OCI-M2 (cell line): ENCODE measurements around the gene ISLR2.

Experiments
- DNase-seq: peaks from one replicate; lab custom pipeline; 2025; ENCODE audit not compliant: unreplicated experiment; lab: John Stamatoyannopoulos, UW

ISLR2 gene

DNA sequence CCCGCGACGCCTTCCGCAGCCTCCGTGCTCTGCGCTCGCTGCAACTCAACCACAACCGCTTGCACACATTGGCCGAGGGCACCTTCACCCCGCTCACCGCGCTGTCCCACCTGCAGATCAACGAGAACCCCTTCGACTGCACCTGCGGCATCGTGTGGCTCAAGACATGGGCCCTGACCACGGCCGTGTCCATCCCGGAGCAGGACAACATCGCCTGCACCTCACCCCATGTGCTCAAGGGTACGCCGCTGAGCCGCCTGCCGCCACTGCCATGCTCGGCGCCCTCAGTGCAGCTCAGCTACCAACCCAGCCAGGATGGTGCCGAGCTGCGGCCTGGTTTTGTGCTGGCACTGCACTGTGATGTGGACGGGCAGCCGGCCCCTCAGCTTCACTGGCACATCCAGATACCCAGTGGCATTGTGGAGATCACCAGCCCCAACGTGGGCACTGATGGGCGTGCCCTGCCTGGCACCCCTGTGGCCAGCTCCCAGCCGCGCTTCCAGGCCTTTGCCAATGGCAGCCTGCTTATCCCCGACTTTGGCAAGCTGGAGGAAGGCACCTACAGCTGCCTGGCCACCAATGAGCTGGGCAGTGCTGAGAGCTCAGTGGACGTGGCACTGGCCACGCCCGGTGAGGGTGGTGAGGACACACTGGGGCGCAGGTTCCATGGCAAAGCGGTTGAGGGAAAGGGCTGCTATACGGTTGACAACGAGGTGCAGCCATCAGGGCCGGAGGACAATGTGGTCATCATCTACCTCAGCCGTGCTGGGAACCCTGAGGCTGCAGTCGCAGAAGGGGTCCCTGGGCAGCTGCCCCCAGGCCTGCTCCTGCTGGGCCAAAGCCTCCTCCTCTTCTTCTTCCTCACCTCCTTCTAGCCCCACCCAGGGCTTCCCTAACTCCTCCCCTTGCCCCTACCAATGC is 45.1 kb downstream of the ISLR2 start:
- no peak for DNase-seq

DNA sequence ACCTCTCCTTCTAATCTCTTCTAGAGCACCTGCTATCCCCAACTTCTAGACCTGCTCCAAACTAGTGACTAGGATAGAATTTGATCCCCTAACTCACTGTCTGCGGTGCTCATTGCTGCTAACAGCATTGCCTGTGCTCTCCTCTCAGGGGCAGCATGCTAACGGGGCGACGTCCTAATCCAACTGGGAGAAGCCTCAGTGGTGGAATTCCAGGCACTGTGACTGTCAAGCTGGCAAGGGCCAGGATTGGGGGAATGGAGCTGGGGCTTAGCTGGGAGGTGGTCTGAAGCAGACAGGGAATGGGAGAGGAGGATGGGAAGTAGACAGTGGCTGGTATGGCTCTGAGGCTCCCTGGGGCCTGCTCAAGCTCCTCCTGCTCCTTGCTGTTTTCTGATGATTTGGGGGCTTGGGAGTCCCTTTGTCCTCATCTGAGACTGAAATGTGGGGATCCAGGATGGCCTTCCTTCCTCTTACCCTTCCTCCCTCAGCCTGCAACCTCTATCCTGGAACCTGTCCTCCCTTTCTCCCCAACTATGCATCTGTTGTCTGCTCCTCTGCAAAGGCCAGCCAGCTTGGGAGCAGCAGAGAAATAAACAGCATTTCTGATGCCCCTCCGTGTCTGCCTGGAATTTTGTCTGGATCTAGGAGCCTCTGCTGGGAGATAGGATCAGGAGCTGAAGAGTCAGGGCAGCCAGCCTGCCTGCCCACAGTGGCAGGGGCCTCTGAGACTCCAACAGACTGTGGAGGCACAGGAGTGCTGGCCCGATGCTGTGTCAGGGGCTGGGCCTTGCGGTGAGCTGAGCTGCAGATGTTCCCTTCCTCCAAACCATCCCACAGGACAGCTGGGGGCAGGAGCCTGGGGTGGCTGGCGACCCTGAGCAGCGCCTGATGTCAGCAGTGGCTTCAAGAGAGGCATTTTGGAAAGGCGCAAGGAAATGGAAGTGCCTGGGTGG is 46.2 kb downstream of the ISLR2 start:
- DNase-seq, result no peak

DNA sequence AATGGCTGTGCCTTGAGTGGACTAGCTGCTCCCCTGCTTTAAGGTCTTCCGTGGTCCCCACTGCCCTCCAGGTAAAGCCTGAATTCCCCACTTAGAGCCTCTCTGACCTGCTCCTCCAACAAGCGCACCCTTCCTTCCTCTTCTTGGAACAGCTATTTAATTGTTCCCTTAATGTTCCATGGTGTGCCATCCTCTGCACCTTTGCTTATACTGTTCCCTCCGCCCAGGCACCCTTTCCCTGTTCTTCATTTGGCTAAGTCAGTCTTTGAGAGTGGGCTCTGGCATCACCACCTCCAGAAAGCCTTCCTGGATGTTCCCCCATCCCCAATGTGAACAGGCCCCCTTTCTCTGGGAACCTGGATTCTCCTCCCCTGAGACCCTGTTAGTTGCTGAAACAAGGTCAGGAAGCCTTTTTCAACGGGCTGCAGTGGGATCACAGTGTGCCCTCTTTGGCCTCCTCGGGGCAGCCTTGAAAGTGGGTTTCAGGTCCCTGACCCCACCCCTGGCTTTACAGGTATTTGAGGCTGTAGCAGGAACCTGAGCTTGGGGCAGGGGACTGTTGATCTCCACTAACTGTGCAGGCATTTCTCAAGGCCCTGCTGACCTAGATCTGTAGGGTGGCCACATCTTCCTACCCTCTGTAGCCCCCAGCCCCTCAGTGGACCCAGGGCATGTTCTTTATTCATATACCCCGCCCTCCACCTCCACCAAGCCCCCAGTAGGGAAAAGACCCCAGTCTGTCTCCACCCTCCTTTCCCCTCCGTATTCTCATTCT is 48.1 kb downstream of the ISLR2 start:
- DNase-seq, result no peak

DNA sequence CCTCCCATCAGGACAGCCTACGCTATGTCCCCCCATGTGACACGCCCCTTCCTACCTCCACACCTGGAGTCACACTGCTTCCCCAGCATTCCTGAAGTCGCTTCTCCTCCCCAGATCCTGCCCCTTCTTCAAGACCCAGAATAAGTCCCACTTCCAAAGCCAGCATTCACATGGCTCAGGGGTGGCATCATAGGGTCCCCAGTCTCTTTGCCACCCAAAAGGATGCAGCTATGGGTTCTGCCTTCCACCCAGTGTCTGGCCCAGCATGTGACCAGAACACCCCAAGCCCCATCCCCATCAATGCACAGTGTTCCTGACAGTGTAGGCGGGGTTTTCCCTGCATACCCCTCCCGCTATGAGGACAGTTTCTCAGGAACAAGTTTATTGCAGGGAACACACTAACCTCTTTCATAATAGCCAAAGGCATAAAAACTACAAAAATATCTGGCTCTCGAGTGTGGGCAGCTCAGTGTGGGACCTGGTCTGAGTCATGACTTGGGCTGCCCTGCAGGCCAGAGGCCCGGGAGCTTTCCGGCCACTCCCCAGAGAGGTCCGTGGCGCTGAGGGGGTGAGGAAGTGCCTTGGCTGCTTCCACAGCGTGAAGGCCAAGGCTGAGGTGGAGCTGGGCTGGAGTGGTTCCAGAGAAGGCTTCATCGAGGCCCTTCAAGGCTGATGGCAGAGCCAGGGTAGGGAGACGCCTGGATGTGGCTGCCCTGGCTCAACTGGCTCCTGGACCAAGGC is 48.9 kb downstream of the ISLR2 start:
- DNase-seq, result no peak

DNA sequence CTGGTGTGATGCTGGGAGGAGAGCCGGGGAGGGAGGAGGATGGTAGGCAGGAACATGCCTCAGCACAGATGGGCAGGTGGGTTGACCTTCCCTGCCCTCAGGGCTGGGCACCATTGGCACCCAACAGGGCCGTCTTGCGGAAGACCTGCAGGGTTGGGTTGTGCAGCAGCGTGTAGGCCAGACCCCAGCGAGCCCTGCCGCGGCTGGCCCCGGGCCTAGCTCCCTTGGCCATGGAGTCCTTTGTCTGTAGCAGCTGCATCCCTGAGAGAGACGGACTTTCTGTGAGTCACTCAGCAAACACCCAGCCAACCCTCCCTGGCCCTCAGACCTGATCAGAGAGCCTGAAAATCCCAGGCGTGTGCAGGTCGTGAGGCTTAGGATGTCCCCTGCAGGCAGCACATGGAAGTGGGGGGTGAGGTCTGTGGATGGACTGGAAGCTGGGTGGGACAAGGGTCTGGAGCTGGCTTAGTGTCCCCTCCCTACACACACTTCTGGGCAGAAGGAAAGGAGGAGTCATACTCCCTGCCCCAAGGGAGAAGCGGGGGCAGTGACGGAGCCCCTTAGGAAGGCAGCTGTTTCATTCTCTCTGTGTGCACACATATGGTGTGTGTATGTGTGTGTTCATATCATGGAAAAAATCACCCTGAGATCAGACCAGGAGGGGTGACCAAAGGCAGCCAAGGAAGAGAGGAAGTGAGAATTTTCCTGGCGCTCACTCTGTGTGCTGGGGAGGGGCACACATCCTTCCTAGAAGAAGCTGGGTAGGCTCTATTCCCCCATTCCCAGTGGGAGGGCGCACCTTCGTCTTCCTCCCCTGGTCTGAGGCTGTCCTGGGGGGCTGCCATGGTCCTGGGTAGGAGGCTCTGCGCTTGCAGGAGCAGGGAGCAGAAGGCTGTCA is 49.8 kb downstream of the ISLR2 start:
- no peak for DNase-seq

DNA sequence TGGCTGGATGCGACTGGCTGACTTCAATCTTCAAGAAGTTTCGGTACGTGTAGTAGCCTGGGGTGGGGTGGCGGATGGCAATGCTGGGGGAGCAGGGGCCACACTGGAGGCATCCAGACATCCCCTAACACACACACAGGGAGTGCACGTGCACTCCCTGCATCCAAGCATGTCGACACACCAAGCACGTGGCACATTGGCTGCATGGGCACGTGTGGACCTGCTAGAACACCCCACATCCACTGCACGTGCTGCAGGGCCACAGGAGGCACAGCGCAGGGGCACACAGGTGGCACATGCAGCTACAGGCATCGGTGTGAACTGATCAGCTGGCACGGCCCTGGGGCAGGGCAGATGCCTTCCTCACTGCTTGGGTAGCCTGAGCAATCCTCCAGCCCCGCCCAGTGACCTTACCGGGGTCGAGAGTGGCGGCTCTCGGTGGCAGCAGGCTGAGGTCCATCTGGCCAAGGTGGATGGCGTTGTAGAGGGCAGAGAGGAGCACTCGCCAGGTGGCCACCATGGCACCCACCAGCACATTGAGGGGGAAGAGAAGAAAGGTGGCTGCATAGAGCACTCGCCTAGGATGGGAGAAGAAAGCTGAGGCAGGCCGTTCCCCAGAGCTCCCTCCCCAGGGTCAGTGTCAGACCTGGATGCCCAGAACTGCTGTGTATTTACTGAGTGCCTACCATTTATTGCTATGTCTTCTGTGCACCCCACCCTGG is 50.7 kb downstream of the ISLR2 start:
- no peak for DNase-seq

DNA sequence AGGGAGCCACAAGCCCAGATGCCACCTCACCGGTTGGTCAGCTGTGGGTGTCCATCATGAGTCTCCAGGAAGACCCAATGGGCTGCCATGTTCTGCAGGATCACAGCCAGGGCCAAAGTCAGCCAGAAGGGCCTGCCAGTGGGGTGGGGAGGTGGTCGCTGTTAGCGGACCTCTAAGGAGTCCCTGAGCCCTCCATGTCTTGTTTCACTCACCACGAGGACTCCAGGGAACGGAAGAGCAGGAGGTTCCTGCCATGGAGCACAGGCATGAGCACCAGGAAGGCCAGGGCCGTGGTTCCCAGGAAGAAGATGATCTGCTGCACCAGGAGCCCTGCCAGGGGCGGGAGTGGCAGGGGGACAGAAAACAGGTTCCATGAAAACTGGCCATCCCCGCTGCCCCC is 51.7 kb downstream of the ISLR2 start:
- no peak for DNase-seq

DNA sequence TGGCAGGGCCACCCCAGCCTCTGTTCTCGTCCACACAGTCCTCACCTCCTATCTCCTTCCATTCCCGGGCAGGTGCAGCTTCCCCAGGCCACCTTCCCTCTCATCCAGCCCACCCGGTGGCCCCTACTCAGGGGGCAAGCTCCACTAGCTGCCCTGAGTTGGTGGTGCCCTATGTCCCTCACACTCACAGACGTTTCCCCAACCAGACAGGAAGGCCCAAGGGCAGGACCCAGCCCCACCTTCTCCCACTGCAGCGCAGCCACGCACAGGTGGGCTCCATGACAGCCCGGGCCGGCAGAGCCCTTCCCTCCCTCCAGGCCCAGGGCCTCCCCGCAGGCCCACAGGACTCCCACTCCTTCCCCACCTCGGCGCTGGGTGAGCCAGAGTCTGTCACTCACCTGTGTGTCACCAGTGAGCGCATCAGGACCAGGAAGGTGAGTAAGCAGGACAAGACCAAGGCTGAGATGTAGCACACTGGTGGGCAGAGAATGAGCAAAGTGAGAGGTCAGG is 54.3 kb downstream of the ISLR2 start:
- no peak for DNase-seq

DNA sequence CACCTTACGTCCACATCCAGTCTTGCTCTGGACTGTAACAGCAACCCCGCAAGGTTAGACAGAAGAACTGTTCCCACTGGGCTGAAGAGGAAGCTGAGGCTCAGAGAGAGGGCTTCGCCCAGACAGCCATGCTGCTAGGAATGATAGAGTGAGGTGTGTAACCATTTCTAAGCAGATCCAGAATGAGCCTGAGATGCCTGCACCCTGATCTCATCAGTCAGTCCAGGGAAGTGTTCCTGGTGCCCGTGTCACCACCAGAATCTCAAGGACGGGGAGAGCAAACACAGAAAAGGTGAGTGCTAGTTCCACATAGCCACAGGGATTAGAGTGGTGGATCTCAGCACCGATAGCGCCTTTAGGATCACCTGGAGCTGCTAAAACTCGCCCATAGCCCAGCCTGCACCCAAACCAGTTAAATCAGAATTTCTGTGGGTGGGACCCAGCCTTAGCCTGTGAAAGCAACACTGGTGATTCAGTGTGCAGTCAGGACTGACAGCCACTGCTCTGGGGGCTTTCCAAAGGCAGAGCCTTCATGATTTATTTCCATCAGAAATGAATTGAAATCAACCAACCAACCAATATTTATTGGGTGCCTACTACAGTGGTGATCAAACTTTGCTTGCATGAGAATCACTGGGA is 55.4 kb downstream of the ISLR2 start:
- no peak for DNase-seq
